GM19455 (cell line): ENCODE measurements around the gene PIAS1.
"Not testable (repeated sequence)": the region's sequence is repeated elsewhere in the genome, so short reads cannot be mapped to it uniquely, and the experiment has no call there.

Source experiments
- ATAC-seq: cut with Tn5 transposase; IDR thresholded peaks from one replicate; pipeline ENCODE4 v1.9.1; 2021; ENCODE audit not compliant: unreplicated experiment

Gene PIAS1

GRCh38 chr15:68201153-68201878, 147.2 kb downstream of the PIAS1 start:
- ATAC-seq: no peak

- ATAC-seq: no peak
Observed at GRCh38 chr15:68201879-68202261, 147.8 kb downstream of the PIAS1 start.

GRCh38 chr15:68202994-68203393, 148.9 kb downstream of the PIAS1 start:
- ATAC-seq: not testable (repeated sequence)

GRCh38 chr15:68203486-68203885, 149.4 kb downstream of the PIAS1 start:
- no peak for ATAC-seq

GRCh38 chr15:68203956-68204355, 149.8 kb downstream of the PIAS1 start:
- ATAC-seq: no peak

GRCh38 chr15:68204361-68204760, 150.2 kb downstream of the PIAS1 start:
- ATAC-seq: no peak

- no peak for ATAC-seq
Observed at GRCh38 chr15:68204776-68205557, 150.9 kb downstream of the PIAS1 start, which contains the start of gene CALML4. CALML4 (minus strand) TSS chr15:68205332; CDS start chr15:68205247, 85 bp downstream.

GRCh38 chr15:68205558-68205944, 151.4 kb downstream of the PIAS1 start:
- no peak for ATAC-seq

GRCh38 chr15:68205954-68206539, 151.9 kb downstream of the PIAS1 start:
- no peak for ATAC-seq

GRCh38 chr15:68206711-68207151, 152.6 kb downstream of the PIAS1 start:
- ATAC-seq: no peak

- no peak for ATAC-seq
Observed at GRCh38 chr15:68207176-68207935, 153.2 kb downstream of the PIAS1 start.

- no peak for ATAC-seq
Observed at GRCh38 chr15:68208136-68208535, 154.0 kb downstream of the PIAS1 start.

- no peak for ATAC-seq
Observed at GRCh38 chr15:68208636-68209240, 154.6 kb downstream of the PIAS1 start.

GRCh38 chr15:68209272-68209671, 155.2 kb downstream of the PIAS1 start:
- no peak for ATAC-seq

- peak; percentile 58 for ATAC-seq
Observed at GRCh38 chr15:68209735-68210408, 155.8 kb downstream of the PIAS1 start.

GRCh38 chr15:68210409-68210756, 156.3 kb downstream of the PIAS1 start:
- no peak for ATAC-seq

GRCh38 chr15:68210821-68211655, 156.9 kb downstream of the PIAS1 start:
- ATAC-seq: no peak

- no peak for ATAC-seq
Observed at GRCh38 chr15:68211656-68212320, 157.7 kb downstream of the PIAS1 start.

GRCh38 chr15:68213491-68213845, 159.4 kb downstream of the PIAS1 start:
- not testable (repeated sequence) for ATAC-seq
